ENCODE data around the gene WT1.

Gene WT1

DNA sequence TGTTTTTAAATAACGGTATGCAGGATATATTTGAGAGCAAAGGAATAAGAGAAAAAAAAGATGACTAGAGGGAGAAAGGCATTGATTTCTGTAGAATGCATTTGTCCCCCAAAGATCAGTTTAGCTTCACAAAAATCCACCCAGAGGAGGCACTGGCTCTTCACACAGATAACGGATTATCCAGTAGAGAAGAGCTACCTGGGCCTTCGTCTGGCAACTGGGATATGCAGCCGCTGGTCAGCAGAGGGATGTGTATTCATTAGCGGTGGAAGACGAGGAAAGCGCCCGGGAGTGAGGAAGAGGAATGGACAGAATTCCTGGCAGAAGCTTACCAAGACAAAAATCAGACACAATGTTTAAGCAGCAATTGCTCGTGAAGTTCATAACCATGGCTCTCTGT, 5.6 kb upstream of the WT1 start:
- TF ChIP-seq POLR2AphosphoS5 (IDR thresholded peaks at IDR 0.05; ENCODE audit: low read depth, low read length) (no peak), SIN3A (IDR thresholded peaks at IDR 0.05; ENCODE audit: borderline replicate concordance, insufficient read depth, low read length) (no peak), TAF1 (IDR thresholded peaks at IDR 0.05; ENCODE audit: borderline replicate concordance, insufficient read depth, low read length) (no peak), FOXP2 (optimal IDR thresholded peaks at IDR 0.05; ENCODE audit: borderline replicate concordance, extremely low read depth, extremely low read length, insufficient read depth) (no peak)
- TF ChIP-seq, protein P1, sequence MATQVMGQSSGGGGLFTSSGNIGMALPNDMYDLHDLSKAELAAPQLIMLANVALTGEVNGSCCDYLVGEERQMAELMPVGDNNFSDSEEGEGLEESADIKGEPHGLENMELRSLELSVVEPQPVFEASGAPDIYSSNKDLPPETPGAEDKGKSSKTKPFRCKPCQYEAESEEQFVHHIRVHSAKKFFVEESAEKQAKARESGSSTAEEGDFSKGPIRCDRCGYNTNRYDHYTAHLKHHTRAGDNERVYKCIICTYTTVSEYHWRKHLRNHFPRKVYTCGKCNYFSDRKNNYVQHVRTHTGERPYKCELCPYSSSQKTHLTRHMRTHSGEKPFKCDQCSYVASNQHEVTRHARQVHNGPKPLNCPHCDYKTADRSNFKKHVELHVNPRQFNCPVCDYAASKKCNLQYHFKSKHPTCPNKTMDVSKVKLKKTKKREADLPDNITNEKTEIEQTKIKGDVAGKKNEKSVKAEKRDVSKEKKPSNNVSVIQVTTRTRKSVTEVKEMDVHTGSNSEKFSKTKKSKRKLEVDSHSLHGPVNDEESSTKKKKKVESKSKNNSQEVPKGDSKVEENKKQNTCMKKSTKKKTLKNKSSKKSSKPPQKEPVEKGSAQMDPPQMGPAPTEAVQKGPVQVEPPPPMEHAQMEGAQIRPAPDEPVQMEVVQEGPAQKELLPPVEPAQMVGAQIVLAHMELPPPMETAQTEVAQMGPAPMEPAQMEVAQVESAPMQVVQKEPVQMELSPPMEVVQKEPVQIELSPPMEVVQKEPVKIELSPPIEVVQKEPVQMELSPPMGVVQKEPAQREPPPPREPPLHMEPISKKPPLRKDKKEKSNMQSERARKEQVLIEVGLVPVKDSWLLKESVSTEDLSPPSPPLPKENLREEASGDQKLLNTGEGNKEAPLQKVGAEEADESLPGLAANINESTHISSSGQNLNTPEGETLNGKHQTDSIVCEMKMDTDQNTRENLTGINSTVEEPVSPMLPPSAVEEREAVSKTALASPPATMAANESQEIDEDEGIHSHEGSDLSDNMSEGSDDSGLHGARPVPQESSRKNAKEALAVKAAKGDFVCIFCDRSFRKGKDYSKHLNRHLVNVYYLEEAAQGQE (IDR thresholded peaks at IDR 0.05; ENCODE audit: insufficient read depth in 1 of 2, low read depth in 2 of 2, low read length in 2 of 2) = no peak

DNA sequence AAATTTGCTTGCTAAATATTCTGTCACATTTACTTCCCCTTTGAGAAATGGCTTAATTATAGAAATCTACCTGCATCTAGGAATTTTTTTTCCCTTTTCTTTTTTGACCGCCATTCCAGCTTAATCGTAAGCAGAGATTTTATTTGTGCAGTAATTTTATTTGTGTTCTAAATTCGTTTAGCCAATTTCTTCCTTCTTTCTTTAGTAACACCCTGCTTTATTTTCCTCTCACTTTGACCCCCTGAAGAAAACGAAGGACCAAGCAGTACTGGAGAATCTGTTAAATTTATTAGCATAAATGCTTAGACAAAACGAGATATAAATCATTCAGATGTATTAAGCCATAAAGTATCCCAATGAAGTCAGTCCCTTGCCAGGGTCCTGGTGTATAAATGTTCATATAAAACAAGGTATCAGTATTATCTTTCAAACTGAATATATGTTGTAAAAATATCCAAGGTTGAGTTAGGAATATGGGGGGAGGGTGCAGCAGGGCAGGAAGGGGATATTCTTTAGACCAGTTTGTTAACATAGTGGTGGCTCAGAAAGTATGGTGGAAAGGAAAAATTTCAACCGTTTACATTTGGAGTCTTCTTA, 5.1 kb upstream of the WT1 start:
- TF ChIP-seq FOXP2 (optimal IDR thresholded peaks at IDR 0.05; ENCODE audit: borderline replicate concordance, extremely low read depth, extremely low read length, insufficient read depth) = no peak
- TF ChIP-seq, protein P1 (IDR thresholded peaks at IDR 0.05; ENCODE audit: insufficient read depth in 1 of 2, low read depth in 2 of 2, low read length in 2 of 2) = no peak
- TF ChIP-seq TAF1 (IDR thresholded peaks at IDR 0.05; ENCODE audit: borderline replicate concordance, insufficient read depth, low read length) = no peak
- TF ChIP-seq SIN3A (IDR thresholded peaks at IDR 0.05; ENCODE audit: borderline replicate concordance, insufficient read depth, low read length) = no peak
- TF ChIP-seq POLR2AphosphoS5 (IDR thresholded peaks at IDR 0.05; ENCODE audit: low read depth, low read length) = no peak

DNA sequence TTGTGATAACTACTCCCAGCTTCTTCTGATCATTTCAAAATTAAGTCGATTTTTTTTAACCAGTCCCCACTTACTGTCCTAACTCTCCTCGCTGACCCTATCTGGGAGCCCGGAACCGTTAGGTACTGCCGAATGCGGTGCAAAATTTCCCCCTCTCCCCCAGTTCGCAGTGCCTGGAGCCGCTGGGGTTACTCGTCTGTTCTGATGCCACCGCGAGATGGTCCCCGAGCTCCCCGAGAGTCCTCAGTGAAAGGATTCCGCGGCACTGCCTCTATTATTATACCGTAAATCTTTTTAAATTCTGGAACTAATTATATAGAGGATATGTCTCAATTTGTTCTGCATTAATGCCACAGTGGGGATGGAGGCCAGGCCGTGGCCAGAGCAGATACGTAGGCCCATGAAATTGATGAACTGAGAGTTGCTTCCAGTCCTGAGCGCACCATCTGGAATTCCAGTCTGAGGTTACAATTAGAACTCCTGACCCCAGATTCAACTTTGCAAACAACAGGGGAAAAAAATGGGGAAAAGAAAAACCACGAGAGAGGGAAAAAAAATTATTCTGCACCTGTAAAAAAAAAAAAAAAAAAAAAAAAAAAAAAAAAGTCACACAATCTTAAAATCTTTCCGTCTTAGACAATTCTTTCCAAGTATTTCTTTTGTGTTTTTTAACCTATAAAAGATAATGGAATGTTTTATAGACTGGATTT, 4.3 kb upstream of the WT1 start:
- TF ChIP-seq SIN3A (IDR thresholded peaks at IDR 0.05; ENCODE audit: borderline replicate concordance, insufficient read depth, low read length) (no peak), POLR2AphosphoS5 (IDR thresholded peaks at IDR 0.05; ENCODE audit: low read depth, low read length) (no peak), FOXP2 (optimal IDR thresholded peaks at IDR 0.05; ENCODE audit: borderline replicate concordance, extremely low read depth, extremely low read length, insufficient read depth) (no peak), TAF1 (IDR thresholded peaks at IDR 0.05; ENCODE audit: borderline replicate concordance, insufficient read depth, low read length) (no peak)
- TF ChIP-seq, protein P1 (IDR thresholded peaks at IDR 0.05; ENCODE audit: insufficient read depth in 1 of 2, low read depth in 2 of 2, low read length in 2 of 2) = no peak

DNA sequence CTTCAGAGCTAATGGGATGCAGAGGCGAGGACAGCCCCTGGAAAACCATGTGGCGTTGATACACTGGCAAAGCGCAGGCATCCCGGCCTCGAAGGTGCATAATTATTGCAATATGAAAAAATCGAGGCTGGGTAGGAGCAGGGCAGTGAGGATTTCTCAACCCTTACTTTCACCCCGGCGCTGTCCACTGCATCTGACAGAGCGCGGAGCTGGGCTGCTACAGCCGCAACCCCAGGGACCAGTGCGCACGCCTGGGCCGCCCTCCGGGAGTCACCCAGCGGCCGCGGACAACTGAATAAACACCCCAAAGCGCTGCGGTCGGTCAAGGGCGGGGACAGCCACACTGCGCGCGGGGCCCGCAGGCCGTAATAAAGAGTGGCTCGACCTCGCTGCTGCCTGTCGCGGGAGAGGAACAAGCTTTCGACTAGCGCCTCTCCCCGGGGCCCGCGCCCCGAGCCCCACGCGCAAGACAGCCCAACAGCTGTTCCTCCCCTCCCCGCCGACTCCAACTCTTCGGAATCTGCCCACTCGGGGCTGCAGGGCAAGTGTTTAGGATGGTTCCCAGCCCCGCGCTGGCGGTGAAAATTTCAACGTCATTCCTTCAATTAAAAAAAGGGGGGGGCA, 3.6 kb upstream of the WT1 start:
- TF ChIP-seq SIN3A (IDR thresholded peaks at IDR 0.05; ENCODE audit: borderline replicate concordance, insufficient read depth, low read length) (no peak), TAF1 (IDR thresholded peaks at IDR 0.05; ENCODE audit: borderline replicate concordance, insufficient read depth, low read length) (no peak), FOXP2 (optimal IDR thresholded peaks at IDR 0.05; ENCODE audit: borderline replicate concordance, extremely low read depth, extremely low read length, insufficient read depth) (no peak)

DNA sequence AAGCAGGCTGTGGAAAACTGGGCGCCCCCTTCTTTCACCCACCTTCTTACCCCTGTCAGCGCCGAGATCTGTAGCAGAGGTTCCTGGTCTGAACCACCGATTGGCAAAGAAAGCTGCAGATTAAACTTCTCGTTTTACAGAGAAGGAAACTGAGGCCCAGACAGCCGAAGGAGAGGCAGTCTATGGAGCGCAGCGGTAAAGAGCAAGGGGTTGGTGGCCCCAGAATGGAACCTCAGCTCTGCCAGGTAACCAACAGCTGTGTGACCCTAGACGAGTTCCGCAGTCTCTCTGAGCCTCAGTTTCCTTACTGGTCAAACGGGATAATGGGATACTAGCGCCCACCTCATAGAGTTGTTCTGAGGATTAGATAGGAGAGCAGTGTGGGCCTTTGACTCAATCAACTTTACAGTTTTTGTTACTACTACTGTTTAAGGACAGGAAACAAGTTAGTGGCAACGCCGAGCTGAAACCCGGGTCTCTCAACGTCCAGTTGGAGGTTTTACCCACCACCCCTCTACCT, 3.1 kb upstream of the WT1 start:
- TF ChIP-seq, protein P1 (IDR thresholded peaks at IDR 0.05; ENCODE audit: insufficient read depth in 1 of 2, low read depth in 2 of 2, low read length in 2 of 2) = no peak
- no peak for TF ChIP-seq TAF1 (IDR thresholded peaks at IDR 0.05; ENCODE audit: borderline replicate concordance, insufficient read depth, low read length)
- no peak for TF ChIP-seq FOXP2 (optimal IDR thresholded peaks at IDR 0.05; ENCODE audit: borderline replicate concordance, extremely low read depth, extremely low read length, insufficient read depth)
- TF ChIP-seq SIN3A (IDR thresholded peaks at IDR 0.05; ENCODE audit: borderline replicate concordance, insufficient read depth, low read length) = no peak
- TF ChIP-seq POLR2AphosphoS5 (IDR thresholded peaks at IDR 0.05; ENCODE audit: low read depth, low read length) = no peak
